GM21717 (cell line): ENCODE data around the gene IL12RB2.
A peak's percentile ranks its signal among the peaks of the same experiment; 100 is the strongest.

Experiments
- ATAC-seq: cut with Tn5 transposase; IDR thresholded peaks from one replicate; pipeline ENCODE4 v1.9.1; 2021; ENCODE audit warnings: mild to moderate bottlenecking, moderate library complexity; ENCODE audit not compliant: unreplicated experiment

IL12RB2 gene

DNA sequence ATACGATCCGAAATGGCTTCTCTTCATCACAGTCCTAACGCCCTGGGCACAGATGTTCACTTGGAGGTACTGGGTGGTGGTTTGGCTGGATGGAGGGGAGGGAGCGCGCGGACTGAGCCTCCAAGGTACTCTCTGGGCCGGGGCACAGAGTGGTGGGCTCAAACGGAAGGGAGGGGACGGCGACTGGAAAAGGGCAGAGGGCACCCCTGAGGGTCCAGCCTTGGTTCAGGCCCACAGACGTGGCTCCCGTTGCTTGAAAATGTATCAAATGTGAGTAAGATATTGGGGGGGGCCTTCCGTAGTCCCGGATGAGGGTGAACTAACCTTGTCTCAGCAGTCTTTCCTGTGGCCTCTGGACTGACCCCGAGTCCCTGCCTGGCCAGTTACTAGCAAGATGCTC is 463 bp downstream of the IL12RB2 start:
- no peak for ATAC-seq

DNA sequence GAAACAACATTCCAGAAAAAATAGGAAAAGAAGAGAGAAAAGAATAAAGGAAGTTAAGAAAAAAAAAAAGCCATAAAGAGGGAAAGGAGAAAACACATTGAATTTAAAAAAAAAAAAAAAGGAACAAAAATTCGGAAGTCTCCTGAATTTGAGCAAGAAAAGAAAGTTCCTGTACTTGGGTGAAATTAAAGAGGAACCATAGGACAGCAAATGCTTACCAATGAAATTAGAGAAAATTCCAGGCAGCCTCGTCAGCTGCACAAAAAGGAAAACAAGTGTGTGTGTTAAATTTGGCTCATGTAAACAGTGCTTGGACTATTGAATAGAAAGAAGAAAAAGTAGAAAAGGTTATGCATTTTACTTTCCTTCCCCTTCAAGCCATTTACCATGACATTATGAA is 4.9 kb downstream of the IL12RB2 start:
- no peak for ATAC-seq

DNA sequence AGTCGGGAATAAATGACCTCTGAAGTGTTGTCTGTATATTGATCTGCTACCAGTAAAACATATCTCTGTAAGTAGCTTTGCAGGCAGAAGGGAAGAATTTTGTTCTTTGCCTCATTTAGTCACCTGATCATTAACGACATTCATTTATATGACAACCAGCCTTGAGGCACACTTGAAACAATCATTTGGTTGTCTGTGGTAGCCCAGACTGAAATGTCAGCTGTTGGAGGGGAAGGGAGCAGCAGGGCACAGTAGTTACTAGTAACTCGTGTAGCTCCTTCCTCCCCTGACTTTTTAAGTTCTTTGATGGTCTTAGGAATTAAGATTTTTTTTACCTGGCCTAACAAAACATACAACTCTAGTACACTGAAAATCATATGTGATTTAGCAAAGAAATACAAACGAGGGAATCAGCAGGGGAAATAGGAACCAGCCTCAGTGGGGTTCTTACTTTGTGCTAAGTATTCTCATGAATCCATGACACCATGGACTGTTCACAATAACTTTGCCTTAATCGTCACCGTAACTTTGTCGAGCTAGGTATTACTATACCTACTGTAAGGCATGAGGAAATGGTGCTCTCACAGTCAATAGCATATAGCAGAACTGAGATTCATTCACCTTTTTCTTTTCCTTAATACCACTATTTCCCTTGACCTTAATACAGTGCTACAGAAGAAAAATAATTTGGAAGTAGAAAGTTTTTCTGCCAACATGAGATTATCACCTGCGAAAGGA is 6.4 kb downstream of the IL12RB2 start:
- ATAC-seq, result no peak

DNA sequence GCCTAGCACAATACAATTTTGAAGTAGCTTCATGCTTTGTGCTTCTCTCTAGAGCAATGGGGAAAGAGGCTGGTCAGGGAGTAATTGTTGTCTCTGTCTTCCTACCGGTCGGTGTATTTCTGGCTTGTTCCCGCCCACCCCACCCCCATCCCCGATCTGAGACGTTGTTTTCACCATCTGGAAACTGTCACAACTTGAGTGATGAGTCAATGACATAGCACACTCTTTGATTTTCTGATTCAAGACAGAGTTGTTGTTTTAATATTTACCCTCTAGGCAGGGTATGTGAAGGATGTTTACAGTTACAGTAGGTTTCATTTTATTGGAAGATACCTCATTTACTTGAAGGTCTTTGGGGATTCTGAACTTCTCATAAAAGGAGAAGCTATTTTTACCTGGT is 7.0 kb downstream of the IL12RB2 start:
- ATAC-seq, result no peak

DNA sequence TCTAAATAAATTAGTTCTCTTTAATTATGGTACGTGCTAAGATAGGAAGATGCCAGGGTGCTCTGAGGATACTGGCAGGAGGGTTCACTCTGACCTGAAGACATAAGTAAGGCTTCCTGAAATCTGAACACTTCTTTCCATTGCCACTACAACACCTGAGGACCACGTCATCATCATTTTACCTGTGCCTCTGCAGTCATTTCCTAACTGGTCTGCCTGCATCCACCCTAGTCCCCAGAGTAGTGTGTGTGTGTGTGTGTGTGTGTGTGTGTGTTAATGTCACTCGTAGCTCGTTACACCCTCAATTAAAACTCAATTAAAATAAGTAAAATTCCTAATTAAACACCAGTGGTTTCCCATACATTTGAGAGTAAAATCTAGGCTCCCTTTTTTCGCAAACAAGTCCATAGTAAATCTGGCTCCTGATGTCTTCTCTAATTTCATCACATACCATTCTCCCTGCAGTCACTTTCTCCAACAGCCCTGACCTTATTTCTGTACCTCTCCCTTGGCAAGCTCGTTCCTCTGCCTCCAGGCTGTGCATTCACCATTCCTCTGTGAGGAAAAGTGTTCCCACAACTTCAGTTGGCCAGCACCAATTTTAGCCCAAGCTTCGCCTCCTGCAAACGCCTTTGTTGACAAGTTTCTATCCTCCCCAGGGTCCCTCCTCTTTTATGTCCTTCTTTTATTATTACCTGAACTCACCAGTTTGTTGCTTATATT is 8.7 kb downstream of the IL12RB2 start:
- ATAC-seq, result no peak

DNA sequence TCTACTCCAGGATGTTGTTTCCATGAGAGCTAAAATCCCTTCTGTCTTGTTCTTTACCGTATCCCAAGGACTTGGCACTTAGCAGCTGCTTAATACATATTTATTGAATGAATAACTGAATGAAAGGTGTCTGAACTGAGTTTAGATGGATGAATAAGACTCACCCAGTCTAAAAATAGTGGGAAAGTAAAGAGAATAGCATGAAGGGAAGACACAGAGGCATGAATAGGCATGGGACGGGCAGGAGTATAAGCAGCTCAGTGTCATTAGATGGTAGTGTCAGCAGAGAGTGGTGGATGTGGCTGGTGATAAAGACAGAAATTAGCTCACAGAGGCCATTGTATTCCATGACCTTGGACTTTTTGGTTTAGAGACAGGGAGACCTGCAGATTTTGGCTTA is 9.2 kb downstream of the IL12RB2 start:
- no peak for ATAC-seq

DNA sequence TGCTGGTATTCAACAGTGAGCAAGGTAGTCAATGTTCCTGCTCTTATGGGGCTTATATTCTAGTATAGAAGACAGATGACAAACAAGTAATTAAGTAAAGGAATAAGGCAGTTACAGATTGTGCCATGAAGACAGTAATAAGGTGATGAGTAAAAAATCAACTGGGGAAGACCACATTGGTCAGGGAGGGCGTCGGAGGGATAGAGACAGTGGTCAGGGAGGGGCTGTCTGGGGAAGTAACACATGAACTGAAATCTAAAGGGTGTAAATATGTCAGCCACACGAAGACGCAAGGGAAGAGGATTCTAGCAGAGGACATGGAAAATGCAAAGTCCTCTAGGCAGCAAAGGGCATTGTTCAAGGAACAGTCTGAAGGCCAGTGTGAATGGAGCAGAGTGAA is 10.1 kb downstream of the IL12RB2 start:
- ATAC-seq, result no peak

DNA sequence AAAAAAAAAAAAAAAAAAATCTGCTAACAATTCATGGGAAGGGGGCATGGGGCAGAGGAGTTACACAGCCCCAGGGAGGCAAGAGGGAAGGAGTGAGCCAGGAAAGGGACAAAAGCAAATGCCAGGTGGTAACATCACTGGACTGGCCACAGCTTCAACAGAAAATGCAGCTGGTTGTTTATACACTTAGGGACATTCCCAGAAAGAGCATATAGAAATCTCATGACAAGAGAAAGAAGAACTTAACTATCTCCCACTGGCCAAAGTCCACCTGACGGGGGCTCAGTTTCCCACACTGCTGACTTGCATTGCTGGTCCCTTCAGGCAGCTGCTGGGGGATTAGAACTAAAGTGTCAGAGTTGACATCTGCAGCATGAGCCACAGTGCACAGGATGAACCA is 14.8 kb downstream of the IL12RB2 start:
- no peak for ATAC-seq

DNA sequence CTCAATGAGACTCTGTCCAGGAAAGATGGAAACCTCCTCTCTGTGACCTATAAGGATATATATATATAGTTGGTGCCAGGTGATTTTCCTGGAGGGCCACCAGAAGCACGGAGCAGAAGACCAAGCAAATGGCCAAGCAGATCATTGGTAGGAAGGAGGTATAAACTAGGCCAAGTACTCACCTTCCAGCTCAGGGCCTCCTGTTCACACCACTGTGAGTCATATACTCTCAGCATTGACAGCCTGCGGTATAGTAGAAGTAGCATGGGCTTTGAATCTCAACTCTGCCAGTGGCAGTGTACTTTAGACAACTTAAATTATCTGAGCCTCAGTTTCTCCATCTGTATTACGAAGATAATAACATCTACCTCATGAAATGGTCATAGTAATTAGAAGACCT is 15.4 kb downstream of the IL12RB2 start:
- no peak for ATAC-seq

DNA sequence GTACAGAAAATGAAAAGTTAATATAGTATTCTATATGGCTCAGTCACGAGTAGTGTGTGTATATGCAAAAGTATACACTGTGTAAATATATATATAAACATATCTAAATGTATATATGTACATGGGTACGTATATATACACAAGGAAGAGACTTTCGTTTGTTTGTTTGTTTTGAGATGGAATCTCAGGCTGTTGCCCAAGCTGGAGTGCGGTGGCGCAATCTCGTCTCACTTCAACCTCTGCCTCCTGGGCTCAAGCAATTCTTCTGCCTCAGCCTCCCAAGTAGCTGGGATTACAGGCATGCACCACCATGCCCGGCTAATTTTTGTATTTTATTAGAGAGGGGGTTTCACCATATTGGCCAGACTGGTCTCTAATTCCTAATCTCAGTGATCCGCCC is 16.4 kb downstream of the IL12RB2 start:
- no peak for ATAC-seq

DNA sequence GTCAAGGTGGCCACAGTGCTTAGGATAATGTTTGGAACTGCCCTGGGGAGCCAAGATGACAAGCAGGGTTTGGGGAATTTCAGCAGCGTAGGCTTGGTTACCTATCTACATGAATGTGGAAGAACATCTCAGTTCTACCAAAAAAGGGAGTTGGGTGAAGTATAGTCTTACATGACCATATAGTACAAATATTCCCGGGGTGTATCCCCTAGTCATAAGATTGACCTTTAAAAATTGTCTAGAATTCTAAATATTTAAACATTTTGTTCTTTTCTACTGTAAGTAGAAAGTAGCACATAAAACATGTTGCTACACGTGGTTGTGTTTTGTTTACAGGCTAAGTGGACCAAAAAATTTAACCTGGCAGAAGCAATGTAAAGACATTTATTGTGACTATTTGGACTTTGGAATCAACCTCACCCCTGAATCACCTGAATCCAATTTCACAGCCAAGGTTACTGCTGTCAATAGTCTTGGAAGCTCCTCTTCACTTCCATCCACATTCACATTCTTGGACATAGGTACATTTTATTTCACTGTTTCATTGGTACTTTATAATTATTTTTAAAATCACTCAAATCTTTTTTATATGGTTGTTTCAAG is 20.3 kb downstream of the IL12RB2 start:
- ATAC-seq, result no peak

DNA sequence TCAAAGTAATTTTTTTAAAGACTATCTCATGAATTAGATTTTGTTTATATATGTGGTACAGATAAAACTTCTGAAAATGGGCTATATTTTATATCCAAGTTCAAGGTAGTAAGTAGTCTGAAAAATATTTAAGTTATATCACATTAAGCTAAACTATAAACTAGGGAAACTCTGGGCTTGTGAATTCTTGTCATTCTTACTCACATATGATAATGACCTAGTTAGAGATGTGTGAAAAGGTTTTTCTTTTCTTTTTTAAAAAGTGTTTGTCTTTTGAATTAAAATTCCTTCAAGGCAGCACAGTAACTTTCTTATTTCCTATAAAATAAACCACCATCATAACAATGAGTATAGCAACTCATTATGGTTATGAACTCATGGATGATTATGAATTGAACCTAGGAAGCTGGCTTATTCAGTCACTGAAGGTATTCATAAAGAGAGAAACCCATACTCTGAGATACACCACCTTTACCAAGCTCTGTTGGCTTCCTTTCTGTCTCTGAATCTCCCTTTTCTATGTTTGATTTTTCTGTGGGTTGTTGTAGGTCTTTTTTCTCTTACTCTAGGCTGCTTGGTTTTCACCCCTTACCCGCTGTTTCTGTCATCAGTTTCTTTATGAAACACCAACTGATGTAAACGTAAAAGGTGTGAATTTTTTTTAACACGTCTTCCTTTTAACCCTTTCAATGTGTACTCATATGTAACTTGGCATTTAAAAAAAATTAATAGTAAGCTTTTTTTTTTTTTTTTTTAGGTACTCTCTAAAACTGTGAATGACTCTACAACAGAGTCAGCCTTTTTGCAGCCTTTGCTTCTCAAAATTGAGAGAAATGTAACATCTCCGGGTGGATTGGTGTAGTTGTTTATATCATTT is 25.2 kb downstream of the IL12RB2 start:
- peak; percentile 93 for ATAC-seq

DNA sequence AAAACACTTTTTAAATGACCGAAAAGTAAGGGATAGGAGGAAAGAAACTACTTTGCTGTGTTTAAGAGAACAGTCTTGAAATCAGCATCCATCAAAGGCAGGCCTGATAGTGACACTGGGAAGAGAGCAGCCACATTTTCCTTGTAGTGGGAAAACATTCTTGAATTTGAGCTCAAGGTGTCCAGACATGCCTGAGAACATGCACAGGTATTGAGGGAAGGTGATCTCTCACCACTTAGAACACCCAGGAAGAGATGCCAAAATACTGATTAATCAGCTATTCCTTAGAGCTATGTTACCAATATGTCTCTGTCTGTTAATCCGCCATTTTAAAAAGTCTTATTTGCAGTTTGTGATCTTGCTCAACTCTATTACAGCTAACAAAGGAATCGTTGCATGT is 25.9 kb downstream of the IL12RB2 start:
- peak; percentile 1 for ATAC-seq

DNA sequence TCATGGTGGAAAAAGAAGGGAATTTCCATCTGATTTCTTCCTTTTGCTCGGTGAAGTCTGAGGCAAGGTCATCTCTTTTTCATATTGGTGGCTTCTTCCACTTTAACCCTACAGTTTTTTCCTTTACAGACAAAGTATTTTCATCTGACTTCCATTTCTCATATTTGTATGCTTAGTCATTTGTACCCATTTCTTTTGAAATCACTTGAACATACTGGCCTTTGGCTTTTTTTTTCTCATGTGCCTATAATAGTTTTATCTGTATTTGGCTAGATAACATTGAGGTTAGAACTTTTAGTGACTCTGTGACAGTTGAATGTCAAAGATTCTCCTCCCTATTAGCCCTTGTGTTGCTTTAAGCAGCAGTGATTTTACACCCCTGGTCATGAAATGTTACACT is 27.7 kb downstream of the IL12RB2 start:
- ATAC-seq, result no peak

DNA sequence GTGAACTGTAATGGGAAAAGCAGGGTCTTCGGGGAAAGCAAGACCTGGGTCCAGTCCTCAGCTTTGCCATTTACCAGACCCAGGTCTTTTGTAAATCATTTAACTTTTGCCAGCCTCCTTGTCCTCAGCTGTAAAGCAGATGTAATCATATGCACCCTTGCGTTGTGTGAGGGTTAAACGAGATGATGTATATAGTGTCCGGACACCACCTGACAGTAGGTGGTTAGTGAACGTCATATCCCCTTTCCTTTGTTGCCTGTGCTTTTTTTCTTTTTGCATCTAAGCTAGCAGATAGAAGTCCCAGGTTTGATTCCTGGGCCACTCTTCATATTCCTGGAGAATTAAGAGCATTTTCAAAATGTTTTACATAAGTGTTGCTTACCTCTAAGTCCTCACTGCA is 28.5 kb downstream of the IL12RB2 start:
- ATAC-seq, result no peak

DNA sequence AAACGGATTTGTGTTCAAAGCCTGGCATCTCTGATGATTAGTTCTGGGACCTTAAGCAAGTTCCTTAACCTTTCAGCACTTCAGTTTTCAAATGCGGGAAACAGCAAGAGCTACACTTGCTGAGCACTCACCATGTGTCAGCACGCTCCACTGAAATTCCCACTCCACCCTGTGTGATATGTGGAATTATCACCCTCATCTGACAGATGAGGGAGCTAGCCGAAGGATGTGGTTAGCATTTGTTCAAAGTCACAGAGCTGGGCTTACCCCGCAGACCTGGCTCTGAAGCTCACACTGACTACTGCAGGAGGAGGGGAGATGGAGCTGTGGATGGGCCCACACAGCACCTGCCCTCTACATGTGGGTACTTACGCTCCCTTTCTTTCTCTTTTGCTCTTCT is 29.1 kb downstream of the IL12RB2 start:
- ATAC-seq, result no peak

DNA sequence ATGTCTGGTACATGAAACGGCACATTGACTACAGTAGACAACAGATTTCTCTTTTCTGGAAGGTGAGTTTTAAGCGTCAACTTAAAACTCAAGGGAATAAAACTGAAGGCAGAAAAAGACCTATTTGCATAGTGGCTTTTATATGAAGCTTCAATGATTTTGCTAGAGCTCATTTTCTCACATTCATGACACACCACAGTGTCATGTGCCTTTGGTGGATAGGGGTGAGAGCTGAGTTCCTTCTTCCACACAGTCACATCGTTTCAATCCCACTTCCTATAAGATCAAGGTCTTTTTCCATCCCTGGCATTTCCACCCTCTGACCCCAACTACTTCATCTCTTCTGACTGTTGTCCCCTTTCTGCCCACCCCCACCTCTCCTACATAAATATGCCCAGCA is 31.0 kb downstream of the IL12RB2 start:
- ATAC-seq, result peak; percentile 39

DNA sequence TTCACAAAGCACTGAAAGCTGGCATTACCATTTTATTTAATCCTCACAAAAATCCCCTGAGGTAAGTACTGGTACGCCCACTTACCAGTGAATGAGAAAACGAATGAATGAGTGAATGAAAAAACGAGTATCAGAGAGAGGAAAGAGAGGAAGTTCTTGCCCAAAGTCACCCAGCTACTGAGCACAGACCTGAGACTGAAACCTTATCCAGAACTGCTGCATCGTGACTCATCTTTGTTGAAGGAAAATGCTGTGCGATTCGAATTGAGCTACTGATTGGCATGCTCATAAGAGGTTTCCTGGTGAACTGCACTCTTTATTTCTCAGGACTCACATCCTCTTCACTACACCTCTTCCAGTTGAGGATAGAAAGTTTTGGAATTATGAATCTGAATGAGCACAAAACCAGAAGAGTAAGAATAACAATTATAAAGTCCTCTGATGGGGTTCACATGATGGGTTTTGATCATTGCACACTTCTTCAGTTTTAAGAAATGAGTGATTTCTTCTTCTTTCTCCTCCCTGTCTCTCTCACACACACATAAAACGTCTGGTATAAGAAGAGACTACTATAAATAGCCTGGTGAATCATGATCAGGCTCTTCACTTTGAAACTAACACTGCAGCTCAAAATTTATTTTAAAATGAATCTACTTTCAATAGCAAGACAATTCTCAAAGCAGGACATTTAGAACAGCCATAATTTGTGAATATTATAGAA is 32.1 kb downstream of the IL12RB2 start:
- ATAC-seq, result peak; percentile 50

DNA sequence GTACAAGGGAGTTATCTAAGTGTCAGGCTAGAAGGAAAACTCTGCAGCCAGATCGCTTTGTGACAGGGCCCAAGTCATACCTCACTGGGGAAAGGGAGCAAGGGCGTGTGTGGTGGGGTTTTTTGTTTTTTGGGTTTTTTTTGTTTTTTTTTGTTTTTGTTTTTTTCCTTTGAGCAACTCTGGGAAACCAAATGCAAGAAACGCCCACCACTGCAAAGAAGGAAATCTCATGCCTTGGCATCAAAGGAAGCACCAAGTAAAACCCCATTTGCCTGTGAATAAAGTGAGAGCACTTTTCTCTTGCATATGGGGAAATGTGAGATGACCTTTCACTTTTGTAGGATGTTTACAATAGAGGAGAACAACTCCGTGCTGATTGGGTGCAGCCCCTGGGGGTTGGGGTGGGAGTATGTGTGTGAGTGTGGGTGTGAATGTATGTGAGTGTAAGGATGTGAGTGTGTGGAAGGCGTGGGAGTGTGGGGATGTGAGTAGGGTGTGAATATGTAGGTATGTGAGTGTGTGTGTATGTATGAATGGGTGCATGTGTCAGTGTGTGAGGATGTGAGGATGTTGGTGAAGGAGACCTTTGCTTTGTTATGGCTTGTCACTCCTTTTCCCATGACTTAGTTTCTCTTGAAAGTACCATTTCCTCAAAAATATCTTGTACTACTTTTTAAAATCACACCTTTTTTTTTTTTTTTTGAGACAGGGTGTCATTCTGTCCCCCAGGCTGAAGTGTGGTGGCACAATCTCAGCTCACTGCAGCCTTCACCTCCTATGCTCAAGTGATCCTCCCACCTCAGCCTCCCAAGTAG is 34.6 kb downstream of the IL12RB2 start:
- peak; percentile 32 for ATAC-seq

DNA sequence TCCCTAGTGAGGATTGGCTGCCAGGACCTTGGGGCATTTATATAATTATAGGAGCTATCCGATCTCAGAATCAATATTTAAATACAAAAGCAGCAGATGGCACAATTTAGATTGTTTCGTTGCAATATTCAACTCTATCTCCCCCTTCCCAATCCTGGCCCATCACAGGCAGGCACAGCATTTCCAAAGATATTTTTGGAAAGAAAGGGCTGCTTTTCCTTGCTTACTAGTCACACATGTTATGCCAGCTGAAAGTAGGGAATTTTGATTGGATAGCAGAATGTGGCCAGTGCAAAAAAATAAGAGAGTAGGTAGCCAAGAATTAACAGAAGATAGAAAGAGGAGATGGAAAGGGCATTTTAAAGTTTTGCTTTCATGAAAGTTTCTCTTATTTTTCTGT is 37.9 kb downstream of the IL12RB2 start:
- ATAC-seq, result no peak
